CD4-positive, alpha-beta T cell treated with Interleukin-6 for 4 hours (primary cell): ENCODE data around the gene TUBG2.
"Not testable (repeated sequence)": the region's sequence is repeated elsewhere in the genome, so short reads cannot be mapped to it uniquely, and the experiment has no call there.

Experiments used
- DNase-seq: peaks from one replicate; pipeline ENCODE4 v3.0.0-alpha.2; 2020; ENCODE audit warnings: mixed read lengths

The TUBG2 gene

DNA sequence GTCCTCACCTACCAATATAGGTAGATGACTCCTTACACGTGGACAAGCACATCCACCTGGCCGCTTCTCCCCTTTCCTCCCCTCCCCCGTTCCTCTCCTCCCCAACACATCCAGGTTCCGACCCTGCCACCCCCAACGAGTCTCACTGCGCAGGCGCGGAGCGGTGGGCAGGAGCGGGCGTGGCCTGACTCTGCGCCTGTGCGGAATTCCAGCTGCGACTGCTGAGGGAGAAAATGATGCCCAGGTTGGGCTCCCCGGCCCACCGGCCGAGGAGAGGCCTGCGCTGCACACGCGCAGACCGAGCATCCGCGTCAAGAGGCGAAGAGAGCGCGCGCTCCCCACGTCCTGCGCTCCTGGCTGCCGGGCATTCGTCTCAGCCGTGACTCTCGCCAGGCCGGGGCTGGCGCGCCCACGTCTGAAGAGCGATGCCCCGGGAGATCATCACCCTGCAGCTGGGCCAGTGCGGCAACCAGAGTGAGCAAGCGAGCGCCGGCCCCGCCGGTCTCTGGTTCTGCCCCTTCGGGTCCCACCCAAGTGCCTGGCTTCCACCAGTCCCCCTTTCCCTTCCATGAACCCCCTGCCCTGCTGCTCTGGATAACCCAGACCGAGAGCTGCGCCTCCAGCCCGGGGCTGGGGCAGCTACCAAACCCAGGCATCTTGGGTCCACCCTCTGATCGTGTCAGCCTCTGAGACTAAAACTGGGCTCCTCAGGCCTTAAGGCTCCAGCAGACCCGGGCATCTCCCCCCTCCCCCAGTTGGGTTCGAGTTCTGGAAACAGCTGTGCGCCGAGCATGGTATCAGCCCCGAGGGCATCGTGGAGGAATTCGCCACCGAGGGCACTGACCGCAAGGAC lies at the start of gene TUBG2:
TUBG2 (plus strand) TSS at position 206 of the 853 bp plus-strand sequence; CDS start at position 426, 220 bp downstream.
- peak; percentile 86 for DNase-seq

DNA sequence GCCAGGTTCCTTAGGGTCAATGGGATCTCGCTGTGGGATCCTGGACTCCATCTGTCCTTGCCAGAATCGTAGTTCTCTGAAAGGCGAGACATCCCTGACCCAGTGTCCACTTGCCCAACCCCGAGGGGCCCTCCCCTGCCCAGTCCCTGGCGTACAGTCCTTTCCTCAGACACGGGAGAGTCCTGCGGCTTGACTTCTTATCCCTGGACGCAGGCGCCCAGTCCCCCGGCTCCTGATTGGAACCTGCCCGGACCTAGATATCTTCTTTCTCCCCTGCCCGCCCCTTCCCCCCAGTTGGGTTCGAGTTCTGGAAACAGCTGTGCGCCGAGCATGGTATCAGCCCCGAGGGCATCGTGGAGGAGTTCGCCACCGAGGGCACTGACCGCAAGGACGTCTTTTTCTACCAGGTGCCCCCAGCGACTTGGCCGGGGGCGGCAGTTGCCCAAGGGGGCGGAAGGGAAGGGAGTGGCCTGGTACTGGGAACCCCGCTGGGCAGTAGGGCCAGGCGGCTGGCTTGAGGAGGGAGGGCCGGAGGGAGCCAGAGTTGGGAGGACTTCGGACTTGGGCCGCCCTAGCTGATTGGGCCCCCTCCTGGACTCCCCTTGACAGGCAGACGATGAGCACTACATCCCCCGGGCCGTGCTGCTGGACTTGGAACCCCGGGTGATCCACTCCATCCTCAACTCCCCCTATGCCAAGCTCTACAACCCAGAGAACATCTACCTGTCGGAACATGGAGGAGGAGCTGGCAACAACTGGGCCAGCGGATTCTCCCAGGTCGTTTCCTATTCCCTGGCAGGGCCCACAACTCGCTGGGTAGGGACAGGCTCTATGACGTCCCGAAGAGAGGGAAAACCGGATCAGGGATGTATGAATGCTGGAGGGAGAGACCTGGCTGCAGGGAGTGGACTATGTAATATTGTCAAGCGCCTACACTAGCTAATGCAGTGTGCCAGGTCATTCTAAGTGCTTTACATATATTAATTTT lies 49.0 kb upstream of the TUBG2 start:
- DNase-seq, result peak; percentile 14

DNA sequence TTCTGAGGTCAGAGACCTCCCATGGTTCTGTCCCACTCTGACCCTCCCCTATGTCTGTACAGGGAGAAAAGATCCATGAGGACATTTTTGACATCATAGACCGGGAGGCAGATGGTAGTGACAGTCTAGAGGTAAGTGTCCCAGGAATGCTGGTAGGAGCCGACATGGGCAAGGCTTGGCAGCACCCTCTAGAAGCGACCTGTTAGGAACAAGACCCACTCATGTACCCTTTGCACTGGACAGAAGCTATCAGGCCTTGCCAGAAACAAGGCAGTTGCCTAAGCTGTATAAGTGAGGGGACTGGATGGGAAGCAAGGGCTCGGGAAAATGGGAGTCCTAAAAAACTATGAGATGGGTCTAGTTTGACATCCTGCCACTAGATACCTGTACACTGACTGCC lies 47.1 kb upstream of the TUBG2 start:
- DNase-seq, result no peak

DNA sequence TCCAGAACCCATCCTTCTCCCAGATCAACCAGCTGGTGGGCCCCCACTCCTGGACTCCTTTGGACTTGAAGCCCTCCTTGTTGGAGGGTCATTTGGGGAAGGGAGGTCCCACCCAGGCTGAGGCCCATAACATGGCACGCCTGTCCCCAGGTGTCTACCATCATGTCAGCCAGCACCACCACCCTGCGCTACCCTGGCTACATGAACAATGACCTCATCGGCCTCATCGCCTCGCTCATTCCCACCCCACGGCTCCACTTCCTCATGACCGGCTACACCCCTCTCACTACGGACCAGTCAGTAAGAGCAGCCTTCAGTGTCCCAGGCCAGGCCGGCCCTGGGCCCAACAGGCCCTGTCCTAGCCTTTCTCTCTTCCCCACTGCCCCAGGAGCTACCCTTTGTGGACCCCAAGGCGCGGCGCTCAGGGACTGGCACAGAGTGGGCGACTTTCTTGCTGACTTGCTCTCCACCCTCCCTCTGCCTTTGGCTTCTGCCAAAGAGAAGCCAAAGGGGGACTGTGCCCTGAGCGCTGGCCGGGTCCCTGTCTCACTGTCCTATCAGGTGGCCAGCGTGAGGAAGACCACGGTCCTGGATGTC lies 45.3 kb upstream of the TUBG2 start:
- DNase-seq, result no peak

DNA sequence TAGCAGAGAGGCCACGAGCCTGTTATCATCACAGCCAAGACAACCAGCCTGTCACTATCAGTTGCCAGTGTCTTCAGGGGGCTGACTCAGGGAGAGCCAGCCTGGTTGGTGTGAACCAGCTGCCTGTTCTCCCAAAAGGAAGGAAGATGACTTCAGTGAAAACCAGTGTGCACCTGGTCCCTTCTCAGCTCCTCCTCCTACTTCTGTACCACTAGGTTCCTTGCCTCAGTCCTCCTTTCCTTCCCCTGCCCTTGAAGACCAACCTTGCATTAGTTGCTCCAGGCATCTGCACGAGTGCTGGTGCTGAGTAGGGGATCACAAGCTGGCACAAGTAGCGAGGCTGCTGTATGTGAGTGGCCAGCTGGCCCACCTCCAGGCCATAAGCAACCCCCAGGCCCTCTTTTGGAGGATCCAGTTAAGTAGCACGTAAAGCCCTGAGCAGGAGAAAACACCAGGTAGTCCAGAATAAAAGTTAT lies 41.1 kb upstream of the TUBG2 start:
- DNase-seq, result no peak

DNA sequence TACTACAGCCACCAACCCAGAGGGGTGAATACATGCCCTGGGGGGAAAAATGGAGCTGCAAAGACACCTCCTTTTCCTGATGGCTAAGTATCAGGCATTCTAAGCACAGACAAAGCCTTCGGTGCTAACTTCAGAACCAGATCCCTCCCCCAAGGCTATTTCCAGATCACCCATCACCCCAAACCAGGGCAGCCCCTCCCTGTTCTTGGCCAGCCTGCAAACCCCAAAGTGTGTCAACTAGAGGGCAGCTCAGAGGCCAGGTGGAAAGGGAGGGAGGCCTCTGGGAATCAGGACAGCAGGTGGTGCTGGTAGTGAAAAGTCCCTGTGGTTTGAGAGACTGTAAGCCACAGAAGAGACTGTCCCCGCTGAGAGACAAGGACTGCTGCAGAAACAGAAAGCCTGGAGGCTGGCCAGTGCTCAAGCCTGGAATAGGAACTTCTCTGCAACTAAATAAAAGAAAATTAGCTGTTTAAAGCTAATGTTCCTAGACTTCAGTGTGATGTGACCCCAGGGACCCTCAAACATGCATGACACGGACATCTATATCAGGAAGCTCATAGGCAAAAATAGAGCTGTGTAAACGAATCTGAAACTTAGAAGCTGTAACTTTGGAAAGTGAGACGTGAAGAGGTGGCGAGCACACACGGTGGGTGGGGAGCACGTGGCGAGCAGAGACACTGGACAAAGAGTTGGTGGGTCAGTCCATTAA lies 40.5 kb upstream of the TUBG2 start:
- no peak for DNase-seq

DNA sequence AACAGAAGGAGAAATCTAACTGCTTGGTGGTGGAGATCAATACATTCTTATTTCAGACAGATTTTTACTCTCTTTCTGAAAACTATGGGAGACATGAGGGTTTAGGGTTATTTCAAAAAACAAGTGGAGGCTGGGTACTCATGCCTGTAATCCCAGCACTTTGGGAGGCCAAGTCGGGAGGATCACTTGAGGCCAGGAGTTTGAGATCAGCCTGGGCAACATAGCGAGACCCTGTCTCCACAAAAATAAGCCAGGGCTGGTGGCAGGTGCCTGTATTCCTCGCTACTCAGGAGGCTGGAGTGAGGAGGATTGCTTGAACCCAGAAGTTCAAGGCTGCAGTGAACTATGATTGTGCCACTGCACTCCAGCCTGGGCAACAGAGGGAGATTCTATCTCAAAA lies 37.1 kb upstream of the TUBG2 start:
- DNase-seq, result not testable (repeated sequence)

DNA sequence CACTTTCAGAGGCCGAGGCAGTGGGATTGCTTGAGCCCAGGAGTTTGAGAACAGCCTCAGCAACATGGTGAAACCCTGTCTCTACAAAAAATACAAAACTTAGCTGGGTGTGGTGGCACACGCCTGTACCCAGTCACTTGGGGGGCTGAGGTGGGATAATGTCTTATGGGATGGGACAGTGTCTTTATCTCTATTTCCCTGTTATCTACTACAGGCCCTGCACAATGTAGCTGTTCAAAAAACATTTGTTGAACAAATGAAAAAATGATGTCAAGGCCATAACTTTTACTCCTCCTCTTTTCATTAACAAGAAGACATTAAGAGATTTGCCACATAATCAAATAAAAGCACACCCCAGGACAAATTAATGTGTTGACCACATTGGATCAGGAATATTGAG lies 35.8 kb upstream of the TUBG2 start:
- no peak for DNase-seq

DNA sequence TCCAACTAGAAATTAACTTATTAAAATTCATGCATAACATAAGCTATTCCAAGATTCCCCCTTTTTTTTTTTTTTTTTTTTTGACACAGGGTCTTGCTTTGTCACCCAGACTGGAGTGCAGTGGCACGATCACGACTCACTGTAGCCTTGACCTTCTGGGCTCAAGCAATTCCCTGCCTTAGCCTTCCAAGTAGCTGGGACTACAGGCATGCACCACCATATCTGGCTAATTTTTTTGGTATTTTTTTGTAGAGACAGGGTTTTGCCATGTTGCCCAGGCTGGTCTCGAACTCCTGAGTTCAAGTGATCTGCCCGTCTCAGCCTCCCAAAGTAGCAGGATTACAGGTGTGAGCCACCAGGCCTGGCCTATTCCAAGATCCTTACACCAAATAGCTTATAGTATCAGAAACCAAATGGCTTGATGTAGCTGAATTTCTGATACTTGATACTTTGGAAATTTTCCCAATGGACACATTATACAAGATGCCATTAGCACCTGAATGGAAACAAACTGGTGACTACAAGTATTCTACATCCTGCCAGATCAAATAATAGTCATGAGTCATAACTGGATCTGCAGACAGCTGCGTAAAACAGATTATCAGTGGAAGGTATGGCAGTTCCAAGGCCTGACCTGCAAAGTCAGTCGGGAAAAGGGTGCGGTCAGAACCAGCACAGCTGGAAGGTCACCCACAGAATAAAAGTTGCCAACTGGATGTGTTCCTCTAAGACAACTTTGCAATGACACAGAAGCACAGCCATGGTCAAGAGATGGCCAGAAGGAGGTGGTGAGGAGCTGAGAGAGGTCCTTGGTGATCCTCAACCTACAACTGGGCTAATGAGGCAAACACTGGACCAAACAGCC lies 35.1 kb upstream of the TUBG2 start:
- DNase-seq, result no peak

DNA sequence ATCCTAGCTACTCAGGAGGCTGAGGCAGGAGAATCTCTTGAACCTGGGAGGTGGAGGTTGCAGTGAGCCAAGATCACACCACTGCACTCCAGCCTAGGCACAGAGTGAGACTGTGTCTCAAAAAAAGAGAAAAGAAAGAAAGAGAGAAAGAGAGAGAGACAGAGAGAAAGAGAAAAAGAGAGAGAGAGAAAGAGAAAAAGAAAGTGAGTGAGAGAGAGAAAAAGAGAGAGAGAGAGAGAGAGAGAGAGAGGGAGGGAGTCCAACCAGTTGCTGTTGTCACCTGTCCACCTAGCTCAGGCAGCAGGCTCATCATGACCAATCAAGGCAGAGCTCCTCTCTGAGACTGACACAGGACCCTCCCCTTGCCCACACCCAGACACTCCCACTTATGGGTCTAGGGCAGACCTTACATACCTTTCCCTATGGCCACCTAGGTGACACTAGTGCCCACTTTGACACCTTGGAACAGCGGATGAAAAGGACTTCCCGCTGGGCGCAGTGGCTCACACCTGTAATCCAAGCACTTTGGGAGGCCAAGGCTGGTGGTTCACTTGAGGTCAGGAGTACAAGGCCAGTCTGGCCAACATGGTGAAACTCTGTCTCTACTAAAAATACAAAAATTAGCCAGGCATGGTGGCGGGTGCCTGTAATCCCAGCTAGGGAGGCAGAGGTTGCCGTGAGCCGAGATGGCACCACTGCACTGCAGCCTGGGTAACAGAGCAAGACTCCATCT lies 31.9 kb upstream of the TUBG2 start:
- DNase-seq, result not testable (repeated sequence)

DNA sequence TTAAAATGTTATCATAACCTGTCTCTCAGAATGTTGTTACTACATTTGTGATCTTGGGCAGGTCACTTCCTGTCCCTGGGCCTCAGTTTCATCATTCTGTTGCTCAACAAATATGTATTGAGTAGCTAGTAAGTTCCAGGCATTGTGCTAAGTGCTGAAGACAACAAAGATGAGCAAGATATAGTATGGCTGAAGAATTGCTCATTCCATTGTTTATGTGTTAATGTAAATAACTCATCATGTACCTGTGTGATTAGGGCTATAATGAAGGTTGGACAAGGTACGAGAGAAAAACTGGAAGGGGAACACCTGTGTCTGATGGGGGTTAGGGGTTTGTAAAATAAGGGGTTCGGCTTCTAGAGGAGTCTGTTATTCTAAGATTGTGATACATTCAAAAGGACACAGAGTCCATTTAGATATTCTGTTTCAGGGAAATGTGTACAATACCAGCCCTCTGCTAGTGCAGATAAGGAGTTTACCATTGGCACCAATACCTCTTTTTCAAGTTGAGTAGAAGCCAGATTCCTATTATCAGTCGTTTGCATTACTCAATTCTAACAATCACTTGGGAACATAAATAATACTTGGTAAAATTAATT lies 29.6 kb upstream of the TUBG2 start:
- DNase-seq, result no peak

DNA sequence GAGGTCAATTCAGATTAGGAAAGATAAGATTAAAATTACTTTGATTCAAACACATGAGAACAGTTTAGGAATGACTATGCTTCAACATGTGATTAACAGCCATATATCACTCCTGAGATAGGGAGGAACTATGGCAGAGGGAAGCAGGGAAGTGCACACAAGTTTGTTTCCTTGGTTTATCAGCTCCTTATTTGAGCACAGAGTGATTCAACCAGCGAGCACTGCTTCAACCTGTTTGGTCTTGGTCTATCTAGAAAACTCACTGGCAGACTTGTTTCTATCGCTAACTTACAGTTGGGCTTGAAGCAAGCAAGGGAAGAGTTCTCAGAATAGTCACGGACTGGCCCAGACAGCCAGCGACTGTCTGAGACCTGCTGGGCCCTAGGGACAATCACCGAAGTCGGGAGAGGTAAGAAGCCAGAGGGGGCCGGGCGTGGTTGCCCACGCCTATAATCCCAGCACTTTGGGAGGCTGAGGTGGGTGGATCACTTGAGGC lies 26.1 kb upstream of the TUBG2 start:
- DNase-seq, result no peak

DNA sequence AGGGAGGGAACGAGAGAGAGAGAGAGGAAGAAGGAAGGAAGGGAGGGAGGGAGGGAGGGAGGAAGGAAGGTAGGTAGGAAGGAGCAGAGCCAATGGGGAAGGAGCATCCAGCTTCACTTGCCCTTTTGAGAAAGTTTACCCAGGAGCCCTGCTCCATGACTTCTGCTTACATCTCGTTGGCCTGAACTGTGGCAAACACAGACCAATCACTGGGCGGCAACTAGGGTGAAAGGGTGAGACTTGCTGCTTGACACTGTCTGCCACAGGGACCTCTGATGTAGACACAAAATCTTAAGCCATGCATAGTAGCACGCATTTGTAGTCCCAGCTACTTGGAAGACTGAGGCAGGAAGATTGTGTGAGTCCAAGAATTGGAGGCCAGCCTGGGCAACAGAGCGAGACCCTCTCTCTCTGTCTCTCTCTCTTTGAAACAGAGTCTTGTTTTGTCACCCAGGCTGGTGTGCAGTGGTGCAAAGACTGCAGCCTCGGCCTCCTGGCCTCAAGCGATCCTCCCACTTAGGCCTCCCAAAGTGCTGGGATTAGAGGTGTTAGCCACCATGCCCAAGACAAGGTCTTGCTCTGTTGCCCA lies 19.5 kb upstream of the TUBG2 start:
- no peak for DNase-seq

DNA sequence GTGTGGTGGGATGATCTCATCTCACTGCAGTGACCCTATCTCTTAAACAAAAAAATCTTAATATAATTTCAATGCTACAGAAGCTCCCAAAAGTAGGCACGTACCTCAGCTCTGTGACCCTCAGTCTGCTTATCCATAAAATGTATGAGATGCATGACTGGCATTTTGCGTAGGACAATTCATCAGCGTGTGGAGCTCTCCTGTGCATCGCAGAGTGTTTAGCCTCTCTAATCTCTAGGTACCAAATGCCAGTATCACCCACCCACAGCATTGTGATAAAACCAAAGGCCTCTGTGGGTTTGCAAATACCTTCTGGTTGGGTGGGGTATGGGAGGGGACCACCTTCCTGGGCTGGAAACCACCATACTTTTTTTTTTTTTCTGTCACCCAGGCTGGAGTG lies 19.0 kb upstream of the TUBG2 start:
- DNase-seq, result no peak

DNA sequence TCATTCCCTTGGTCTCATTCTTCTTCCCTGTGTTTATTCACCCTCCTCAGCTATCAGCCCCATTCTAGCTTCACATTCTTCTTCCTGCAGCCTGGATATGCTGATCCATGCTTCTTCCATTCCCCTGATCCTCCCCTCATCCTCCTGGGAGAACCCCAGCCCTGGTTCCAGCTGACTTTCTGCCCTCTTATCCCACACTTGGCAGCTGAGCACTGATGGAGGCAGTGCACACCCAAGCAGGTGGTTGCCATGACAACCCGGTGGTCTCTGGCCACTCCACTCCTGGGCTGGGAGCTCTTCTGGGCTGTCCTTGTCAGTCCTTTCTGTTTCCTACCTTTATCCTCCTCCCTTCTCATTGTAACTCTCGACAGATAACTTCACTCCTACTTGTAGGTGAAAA lies 16.7 kb upstream of the TUBG2 start:
- DNase-seq, result no peak

DNA sequence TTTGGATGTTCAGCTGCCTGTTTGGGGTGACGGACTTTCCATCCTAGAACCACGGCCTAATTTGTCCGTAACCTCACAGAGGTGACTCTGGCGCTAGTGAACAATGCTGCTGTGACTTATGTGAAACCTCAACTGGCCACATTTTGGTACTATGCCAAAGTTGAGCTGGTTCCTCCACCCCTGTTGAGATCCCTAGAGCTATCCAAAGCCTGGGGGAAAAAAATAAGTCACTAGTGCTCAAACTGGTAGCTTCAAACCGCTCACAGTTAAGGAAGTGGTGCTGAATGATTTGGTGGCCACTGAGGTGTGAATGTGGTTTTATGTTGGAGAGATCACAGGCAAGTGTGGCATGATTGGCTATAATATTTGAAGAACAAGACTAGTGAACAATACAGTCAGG lies 11.3 kb upstream of the TUBG2 start:
- DNase-seq, result no peak

DNA sequence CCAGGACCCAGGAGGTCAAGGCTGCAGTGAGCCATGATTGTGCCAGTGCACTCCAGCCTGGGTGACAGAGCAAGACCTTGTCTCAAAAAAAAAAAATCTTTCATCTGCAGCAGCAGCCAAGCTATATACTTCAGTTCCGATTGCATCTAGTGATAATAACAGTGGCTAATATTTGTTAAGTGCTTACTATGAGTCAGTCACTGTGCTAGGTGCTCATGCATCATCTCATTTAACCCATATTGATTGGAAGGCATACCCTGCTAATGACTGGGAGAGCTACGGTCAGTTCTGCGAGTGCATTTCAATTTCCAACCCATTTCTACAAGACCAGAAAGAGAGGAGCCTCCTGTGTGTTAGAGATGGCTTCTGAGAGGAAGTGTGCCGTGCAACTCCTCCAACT lies 7.7 kb upstream of the TUBG2 start:
- DNase-seq, result no peak

DNA sequence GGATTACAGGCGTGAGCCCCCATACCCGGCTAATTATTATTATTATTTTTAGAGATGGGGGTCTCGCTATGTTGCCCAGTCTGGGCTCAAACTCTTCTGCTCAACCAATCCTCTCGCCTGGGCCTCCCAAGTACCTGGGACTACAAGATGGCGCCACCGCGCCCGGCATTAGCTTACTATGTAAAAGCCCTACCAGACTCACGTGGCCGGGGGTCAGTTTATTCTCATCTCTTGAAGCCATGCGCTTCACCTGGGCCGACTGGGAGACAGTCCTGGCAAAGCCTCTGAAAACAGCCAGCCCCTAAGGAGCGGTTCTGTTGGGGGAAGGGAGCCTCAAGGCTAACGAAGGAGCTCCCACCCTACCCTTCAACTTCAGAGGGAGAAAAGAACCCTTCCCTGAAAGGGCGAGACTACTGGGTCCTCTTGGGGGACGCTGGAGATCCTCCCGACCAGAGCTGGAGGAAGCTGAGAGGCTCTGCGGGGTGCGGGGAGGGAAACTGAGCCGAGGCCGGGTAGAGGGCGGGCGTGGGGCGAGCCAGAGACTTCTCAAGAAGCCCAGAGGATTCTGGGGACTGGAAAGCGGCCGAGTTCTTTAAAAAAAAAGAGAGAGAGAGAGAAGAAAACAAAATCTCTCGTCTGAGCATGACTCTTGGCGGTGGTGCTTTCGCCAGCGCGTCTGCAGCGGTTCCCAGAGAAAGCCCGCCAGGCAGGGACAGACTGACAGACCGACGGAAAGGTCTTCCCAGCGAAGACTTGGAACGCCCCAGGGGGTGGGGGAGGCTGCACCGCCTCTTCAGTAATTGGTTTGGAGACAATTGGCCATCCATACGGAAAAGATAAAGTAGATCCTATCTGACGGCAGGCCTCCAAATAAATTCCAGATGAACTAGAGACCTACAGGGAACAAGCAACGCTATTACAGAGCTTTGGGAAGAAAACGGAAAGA lies 5.6 kb upstream of the TUBG2 start:
- no peak for DNase-seq

DNA sequence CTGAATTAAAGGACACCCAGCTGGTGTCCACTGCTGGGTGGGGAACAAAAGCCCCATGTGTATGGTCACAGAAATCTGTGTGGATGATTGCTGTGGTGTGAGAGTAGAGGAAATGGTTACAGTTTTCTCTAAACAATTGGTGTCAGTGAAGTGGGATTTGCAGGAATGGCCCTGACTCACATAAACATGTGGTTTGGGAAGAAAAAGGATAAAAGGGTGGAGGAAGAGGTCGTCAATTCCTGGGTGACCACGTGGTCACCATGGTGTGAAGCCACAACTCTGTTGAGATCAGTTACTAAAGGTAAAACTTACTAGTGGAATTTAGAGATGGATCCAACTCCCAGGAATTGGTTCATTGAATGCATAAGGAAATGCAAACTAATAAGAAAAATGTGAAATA lies 3.6 kb upstream of the TUBG2 start:
- no peak for DNase-seq
